ENCODE data around the gene ZBTB8A.
"Not testable (repeated sequence)": the region's sequence is repeated elsewhere in the genome, so short reads cannot be mapped to it uniquely, and the experiment has no call there.

ZBTB8A gene

GRCh38 chr1:32538887-32539583 lies at the start of gene ZBTB8A:
Gene ZBTB8A, plus strand, starts transcription at chr1:32539427. Its CDS starts 53,505 bp downstream, at chr1:32592932.
- peak; percentile 68 for DNase-seq

GRCh38 chr1:32489774-32490454 lies 49.3 kb upstream of the ZBTB8A start:
- no peak for DNase-seq

- DNase-seq, result no peak
Measured at GRCh38 chr1:32491386-32491785, 47.8 kb upstream of the ZBTB8A start.

GRCh38 chr1:32494196-32494595 lies 45.0 kb upstream of the ZBTB8A start:
- DNase-seq, result no peak

- DNase-seq, result no peak
Measured at GRCh38 chr1:32494711-32495337, 44.4 kb upstream of the ZBTB8A start.

GRCh38 chr1:32496127-32496526 lies 43.1 kb upstream of the ZBTB8A start:
- no peak for DNase-seq

GRCh38 chr1:32498751-32499150 lies 40.5 kb upstream of the ZBTB8A start:
- no peak for DNase-seq

GRCh38 chr1:32500387-32501209 lies 38.6 kb upstream of the ZBTB8A start:
- peak; percentile 84 for DNase-seq

- DNase-seq, result no peak
Measured at GRCh38 chr1:32501865-32502264, 37.4 kb upstream of the ZBTB8A start.

- no peak for DNase-seq
Measured at GRCh38 chr1:32503153-32503552, 36.1 kb upstream of the ZBTB8A start.

GRCh38 chr1:32507021-32507420 lies 32.2 kb upstream of the ZBTB8A start:
- DNase-seq, result no peak

GRCh38 chr1:32508761-32509160 lies 30.5 kb upstream of the ZBTB8A start:
- DNase-seq, result no peak

- DNase-seq, result no peak
Measured at GRCh38 chr1:32509939-32510338, 29.3 kb upstream of the ZBTB8A start.

- no peak for DNase-seq
Measured at GRCh38 chr1:32516402-32516801, 22.8 kb upstream of the ZBTB8A start.

GRCh38 chr1:32518976-32519375 lies 20.3 kb upstream of the ZBTB8A start:
- DNase-seq, result no peak

GRCh38 chr1:32521165-32521564 lies 18.1 kb upstream of the ZBTB8A start:
- no peak for DNase-seq

GRCh38 chr1:32525053-32525452 lies 14.2 kb upstream of the ZBTB8A start:
- no peak for DNase-seq

GRCh38 chr1:32525661-32526444 lies 13.4 kb upstream of the ZBTB8A start:
- no peak for DNase-seq

- DNase-seq, result not testable (repeated sequence)
Measured at GRCh38 chr1:32528550-32528949, 10.7 kb upstream of the ZBTB8A start.

GRCh38 chr1:32533792-32534327 lies 5.4 kb upstream of the ZBTB8A start:
- no peak for DNase-seq

- DNase-seq, result no peak
Measured at GRCh38 chr1:32536117-32536516, 3.1 kb upstream of the ZBTB8A start.

GRCh38 chr1:32536764-32537163 lies 2.5 kb upstream of the ZBTB8A start:
- DNase-seq, result no peak
